HG03060 (cell line): ENCODE results near the gene MKKS.

Source experiments
- ATAC-seq: cut with Tn5 transposase; IDR thresholded peaks from one replicate; pipeline ENCODE4 v1.9.1; 2021; ENCODE audit warnings: low read depth, moderate number of reproducible peaks; ENCODE audit not compliant: unreplicated experiment

MKKS gene

DNA sequence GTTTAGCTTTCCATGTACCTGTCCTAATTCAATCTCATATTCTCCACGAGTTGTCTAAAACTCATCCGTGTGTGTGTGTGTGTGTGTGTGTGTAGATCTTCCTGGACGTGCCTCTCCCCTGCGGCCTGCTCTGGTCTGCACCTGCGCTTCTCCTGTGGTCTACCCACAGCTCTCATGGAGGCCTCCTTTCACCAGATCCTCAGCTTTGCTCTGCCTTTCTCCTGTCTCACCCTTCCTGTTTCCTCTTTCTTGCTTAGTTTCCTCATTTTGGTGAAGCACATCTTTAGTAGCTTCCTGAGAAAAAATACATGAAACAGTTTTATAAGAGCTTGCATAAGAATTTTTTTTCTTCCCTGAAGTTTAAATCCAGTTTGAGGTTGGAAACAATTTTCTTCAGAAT, 19.2 kb upstream of the MKKS start:
- ATAC-seq: peak; percentile 64

- ATAC-seq: no peak
These were observed 15.2 kb upstream of the MKKS start for GRCh38 chr20:10449270-10449669.

DNA sequence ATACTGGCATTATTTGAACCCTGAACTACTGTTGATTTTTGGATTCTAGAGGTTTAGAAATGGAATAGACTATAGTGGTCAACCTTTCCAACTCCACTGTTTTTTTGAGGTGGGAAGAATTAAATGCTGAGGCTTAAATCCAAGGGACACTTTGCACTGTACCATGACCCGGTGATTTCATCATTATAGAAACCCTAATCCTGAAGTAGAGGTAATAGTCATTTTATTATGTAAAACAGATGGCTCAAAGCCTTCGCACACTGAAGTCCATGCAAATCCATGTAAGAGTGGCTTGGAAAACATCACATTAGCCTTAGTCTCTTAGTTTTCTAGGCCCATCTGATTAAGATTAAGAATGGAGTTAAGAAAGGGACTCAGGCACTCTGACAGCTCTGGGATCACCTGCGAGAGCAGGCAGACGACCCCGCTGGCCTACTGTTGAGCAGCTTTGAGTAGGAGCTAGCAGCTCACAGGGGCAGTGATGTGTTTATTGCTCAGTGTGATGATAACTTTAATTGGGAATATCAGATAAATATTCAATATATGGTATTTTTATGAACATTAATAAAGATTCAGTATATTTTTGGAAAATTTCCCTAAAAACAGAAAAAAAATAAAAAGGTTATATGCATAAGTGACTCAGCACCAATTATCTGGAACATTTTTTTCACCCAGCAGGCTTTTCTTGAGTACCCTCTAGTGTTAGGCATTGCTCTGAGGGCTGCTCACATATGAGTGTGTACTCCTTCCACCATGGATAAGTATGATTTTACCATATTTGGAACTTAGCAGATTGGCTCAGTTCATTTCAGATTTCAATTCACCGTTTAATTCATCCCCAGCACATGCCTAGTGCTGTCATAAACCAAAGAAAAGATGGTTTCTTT, 14.5 kb upstream of the MKKS start:
- ATAC-seq: no peak

DNA sequence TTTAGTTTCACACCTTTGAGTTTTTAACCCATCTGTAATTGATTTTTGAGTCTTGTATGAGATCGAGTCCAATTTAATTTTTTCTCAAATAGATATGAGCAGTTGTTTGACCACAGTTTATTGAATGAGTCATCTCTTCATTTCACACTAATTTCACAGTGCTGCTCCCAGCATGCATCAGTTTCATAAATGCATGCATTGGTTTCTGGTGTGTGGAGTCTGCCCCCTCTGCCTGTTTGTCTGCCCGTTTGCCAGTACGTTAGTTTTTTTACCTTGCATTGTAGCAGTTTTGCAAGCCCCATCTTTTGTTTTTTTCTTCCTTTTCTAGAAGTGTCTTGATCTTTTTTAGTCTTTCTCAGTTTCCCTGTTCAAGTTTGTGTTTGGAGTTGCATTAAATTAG, 13.0 kb upstream of the MKKS start:
- peak; percentile 97 for ATAC-seq

DNA sequence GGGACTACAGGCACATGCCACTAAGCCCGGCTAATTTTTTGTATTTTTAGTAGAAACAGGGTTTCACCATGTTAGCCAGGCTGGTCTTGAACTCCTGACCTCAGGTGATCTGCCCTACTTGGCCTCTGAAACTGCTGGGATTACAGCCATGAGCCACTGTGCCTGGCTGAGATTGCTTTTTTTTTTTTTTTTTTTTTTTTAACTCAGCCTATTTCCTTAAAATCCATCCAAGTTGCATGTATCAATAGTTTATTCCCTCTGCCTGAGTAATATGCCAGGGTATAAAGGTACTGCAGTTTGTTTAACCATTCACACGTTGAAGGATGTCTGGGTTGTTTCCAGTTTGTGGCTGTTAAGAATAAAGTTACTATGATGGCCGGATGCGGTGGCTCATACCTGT, 11.7 kb upstream of the MKKS start:
- no peak for ATAC-seq

- ATAC-seq: no peak
These were observed 9.9 kb upstream of the MKKS start for GRCh38 chr20:10443936-10444335.

DNA sequence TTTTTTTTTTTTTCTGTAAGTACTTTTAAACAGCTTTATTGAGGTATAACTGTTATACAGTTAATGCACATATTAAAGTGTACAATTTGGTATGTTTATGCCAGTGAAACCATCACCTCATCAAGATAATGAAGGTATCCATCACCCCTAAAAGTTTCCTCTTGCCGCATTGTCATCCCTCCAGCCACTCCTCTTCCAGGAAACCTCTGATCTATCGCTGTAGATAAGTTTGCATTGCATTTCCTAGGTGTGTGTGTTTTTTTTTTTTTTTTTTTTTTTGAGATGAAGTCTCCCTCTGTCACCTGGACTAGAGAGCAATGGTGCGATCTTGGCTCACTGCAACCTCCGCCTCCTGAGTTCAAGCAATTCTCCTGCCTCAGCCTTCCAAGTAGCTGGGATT, 4.2 kb upstream of the MKKS start:
- no peak for ATAC-seq

DNA sequence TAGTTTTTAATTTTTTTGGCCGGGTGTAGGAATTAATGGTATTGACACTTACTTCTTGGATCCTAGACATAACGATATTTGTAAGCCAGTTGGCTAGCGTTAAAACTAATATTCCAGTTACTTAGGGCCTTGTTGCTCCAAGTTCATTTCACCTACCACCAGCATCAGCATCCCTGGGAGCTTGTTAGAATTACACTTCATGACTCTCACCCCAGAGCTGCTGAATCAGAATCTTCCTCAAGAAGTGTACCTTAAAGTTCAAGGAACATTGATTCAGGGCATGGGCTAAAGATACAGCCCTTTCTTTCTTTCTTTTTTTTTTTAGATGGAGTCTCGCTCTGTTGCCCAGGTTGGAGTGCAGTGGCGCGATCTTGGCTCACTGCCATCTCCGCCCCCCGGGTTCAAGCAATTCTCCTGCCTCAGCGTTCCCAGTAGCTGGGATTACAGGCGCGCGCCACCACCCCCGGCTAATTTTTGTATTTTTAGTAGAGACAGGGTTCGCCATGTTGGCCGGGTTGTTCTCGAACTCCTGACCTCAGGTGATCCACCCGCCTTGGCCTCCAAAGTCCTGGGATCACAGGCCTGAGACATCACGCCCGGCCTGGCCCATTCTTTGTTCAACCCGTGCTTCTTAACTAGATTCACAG, 2.2 kb upstream of the MKKS start:
- ATAC-seq: no peak

DNA sequence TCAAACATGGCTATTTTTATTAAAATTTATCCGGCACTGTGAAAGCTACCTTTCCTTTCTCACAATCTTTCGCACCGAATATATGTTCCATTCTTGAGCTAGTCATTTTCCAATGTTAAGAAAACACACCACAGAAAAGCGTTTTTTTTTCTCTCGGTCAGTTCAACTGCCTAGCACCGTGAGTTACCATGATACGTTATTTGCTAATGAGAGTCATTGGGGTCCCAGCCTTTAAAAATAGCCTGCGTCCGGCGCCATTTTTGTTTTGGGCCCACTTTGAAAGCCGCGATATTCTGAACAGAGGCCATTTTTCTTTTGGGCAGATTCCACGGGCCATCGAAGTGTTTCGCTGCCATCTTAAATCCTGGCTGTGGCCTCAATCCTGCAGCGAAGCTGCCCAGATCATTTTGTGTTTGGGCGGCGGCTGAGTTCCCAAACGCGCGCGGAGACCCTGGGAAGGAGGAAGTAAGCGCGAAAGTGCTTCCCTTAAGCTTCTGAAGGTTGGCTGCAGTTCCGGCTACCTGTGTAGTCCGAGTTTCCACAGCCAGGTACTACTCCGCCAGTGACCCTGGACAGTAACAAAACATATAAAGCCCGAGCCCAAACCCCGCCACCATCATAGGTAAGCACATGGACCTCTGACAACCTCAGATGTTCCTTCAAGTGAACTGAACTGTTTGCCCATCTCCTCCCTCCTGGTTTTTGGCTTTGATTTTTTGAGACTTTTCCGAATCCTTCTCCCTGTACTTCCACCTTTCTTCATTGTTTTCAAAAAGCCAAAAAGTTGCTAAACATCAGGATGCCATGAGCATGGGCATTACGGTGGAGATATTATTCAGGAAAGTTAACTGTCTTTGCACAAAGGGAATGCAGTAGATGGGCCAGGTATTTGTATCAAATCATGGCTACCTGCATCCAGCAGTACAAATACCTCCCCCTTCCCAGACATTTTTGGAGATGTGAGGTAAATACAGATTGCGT, 1.1 kb upstream of the MKKS start, which contains the start of gene SLX4IP:
Gene SLX4IP, plus strand, starts transcription at position 474 of the 981 bp plus-strand sequence. CDS start 22,900 bp downstream, outside the sequence.
- ATAC-seq: peak; percentile 34

DNA sequence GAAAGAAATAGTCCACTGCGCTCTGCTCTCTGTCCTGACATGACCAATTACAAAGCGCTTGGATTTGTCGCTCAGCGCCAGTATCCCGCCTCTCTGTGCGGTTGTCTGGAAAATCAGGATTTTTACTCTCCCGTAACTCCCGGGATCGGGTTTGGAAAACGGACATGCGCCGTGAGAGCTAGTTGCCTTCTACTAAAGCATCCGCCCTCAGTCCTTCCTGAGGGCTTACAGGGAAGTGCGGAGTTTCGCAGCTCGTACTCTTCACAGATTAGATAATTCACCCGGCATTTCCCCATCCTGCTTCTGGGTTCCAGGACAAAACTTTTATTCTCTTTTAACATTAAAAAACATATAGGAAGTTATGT, 427 bp upstream of the MKKS start:
- peak; percentile 38 for ATAC-seq

GRCh38 chr20:10433014-10433622, 904 bp downstream of the MKKS start:
- ATAC-seq: no peak

DNA sequence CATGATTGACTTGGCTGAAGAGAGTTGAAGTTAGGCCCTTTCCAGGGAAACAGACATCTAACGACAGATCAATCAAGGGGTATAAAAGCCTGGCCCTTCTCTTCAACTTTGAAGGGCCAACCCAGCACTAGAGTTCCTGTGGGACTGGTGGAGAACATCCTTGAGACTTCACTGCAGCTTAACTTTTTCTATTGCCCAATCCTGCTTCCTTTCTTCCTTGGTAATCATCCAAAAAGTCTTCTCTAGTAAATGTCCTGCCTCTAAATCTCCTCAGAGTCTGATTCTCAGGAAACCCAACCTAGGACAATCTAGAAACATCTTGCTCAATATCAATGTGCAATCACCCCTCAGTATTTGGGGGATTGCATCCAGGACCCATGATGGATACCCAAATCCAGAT, 1.9 kb downstream of the MKKS start:
- ATAC-seq: no peak

DNA sequence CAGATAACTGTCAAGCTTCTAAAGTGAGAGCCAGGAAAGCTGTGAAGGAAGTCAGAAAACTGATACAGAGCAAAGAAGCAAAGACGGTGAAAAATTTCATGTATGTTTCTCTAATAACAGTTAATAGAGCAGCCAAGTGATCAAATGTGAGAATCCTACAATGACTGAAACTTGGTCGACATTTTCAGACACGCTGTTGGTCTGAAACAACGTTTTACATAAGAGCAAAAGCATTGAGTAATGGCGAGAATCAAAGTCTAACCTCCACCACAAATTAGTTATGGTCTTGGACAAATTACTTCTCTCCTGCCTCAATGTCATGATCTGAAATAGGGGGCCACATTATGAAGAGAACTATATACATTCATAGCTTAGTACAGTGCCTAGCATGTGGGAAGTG, 3.3 kb downstream of the MKKS start:
- no peak for ATAC-seq

- no peak for ATAC-seq
These were observed 4.0 kb downstream of the MKKS start for GRCh38 chr20:10430000-10430466.

GRCh38 chr20:10429443-10429981, 4.5 kb downstream of the MKKS start:
- no peak for ATAC-seq

DNA sequence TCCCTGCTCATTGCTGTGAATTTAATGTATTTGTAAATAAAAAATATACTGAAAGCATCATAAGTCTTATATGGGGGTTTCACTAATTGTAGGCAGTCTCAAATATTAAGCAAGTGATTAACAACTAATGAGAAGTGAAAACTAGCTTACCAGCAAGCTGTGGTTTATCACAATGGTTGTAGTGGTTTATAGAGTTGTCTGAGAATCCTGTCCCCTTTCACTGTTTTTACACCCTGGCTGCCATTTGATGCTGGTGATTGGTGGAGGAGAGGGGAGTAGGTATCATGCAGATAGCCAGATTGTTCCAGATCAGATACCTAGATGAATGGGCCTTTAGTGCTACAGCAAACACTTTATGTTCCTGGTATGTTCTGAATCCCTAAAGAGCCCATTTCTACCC, 6.0 kb downstream of the MKKS start:
- ATAC-seq: no peak

GRCh38 chr20:10427060-10427692, 6.8 kb downstream of the MKKS start:
- ATAC-seq: no peak

DNA sequence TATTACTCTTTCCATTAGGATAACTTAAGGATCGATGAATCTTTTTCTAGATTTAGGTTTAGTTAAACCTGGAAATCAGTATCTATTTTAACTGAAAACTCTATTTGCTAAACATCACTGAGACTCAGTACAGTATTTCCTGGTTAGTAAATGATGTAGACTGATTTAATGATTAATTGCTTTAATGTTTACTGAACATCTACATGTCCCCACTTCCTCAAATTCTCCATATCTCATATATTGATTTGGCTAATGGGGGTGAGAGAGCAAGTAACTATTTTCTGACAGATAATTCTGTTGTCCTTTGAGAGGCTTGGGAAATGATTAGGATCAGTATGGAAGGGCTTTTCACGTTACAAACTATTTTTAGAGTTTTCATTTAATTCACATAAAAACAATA, 10.3 kb downstream of the MKKS start:
- ATAC-seq: no peak

GRCh38 chr20:10419550-10420133, 14.4 kb downstream of the MKKS start:
- ATAC-seq: no peak
